CD4-positive, alpha-beta T cell (primary cell): ENCODE measurements around the gene CAPN2. TPM values are rescaled to one million over a fixed set of nuclear protein-coding genes. Genes with fewer than 3 reads are reported as not detected.
A peak's percentile ranks its signal among the peaks of the same experiment; 100 is the strongest.

ENCODE experiments used
- ATAC-seq: fragments of 200-7000 bp; cut with Tn5 transposase; one replicate; pipeline ENCODE4 v1.10.0; 2022; ENCODE audit warnings: mild to moderate bottlenecking; ENCODE audit not compliant: poor library complexity
- CTCF ChIA-PET: fragments of 350-600 bp; sonication (Branson Sonifier 250); formaldehyde crosslinking; loops from one replicate; lab custom pipeline; 2021; ENCODE audit warnings: antibody characterized with exemption, inconsistent platforms; lab: Charles Lee
- POLR2A ChIA-PET: fragments of 350-600 bp; sonication (Branson Sonifier 250); formaldehyde crosslinking; loops from one replicate; lab custom pipeline; 2021; ENCODE audit warnings: antibody characterized with exemption, inconsistent platforms; lab: Charles Lee
- DNase-seq, 14 experiments: peaks; one replicate each; pipeline ENCODE4 v3.0.0-alpha.2; 2013 to 2020; ENCODE audit warnings: mixed read lengths in 2 of 14
- H3K27ac ChIP-seq, 2 donors: one replicate each; pipeline versions ENCODE4 v1.5.1 to v1.7.0; 2013; ENCODE audit warnings: low read length in 2 of 2, low read depth in 1 of 2, mild to moderate bottlenecking in 1 of 2
- H3K27me3 ChIP-seq, 2 experiments: 1 replicate in 1 of 2; 2 replicates in 1 of 2; pipeline versions ENCODE4 v1.6.1 to v1.7.0; 2013; ENCODE audit warnings: low read length in 2 of 2, control low read depth in 1 of 2, mild to moderate bottlenecking in 1 of 2, moderate library complexity in 1 of 2; ENCODE audit not compliant: insufficient read depth in 2 of 2, control insufficient read depth in 1 of 2
- H3K36me3 ChIP-seq: one replicate; pipeline ENCODE4 v1.6.1; 2013; ENCODE audit warnings: low read length, control low read depth; ENCODE audit not compliant: insufficient read depth
- H3K4me1 ChIP-seq: one replicate; pipeline ENCODE4 v1.6.1; 2013; ENCODE audit warnings: low read length, control low read depth; ENCODE audit not compliant: insufficient read depth
- H3K4me3 ChIP-seq: one replicate; pipeline ENCODE4 v1.5.1; 2013; ENCODE audit warnings: mild to moderate bottlenecking, low read length, moderate library complexity
- H3K9me3 ChIP-seq, 2 experiments: 1 replicate in 1 of 2; 2 replicates in 1 of 2; pipeline versions ENCODE4 v1.6.1 to v1.7.0; 2013; ENCODE audit warnings: low read length in 2 of 2, mild to moderate bottlenecking in 2 of 2, control low read depth in 1 of 2, moderate library complexity in 1 of 2; ENCODE audit not compliant: control insufficient read depth in 1 of 2, insufficient read depth in 1 of 2
- H3K27ac Mint-ChIP-seq: one replicate; pipeline ENCODE4 v1.8.0; 2020; ENCODE audit warnings: mixed read lengths
- H3K27me3 Mint-ChIP-seq: one replicate; pipeline ENCODE4 v1.8.0; 2021; ENCODE audit warnings: mixed read lengths
- H3K36me3 Mint-ChIP-seq: one replicate; pipeline ENCODE4 v1.8.0; 2021; ENCODE audit warnings: low read depth, mixed read lengths
- H3K4me1 Mint-ChIP-seq: one replicate; pipeline ENCODE4 v1.8.0; 2021; ENCODE audit warnings: low read depth, mixed read lengths
- H3K4me3 Mint-ChIP-seq: one replicate; pipeline ENCODE4 v1.8.0; 2020; ENCODE audit warnings: mild to moderate bottlenecking, mixed read lengths
- H3K9me3 Mint-ChIP-seq: one replicate; pipeline ENCODE4 v1.8.0; 2020; ENCODE audit warnings: mixed read lengths
- intact Hi-C, 2 experiments: fragments of 100-400 bp; cut with DNase I in 1 of 2; cut with micrococcal nuclease in 1 of 2; formaldehyde crosslinking; loops; one replicate each; pipeline versions ENCODE4 v1.15.1 to v1.9.0; 2023 to 2025; cut with DNase I, micrococcal nuclease
- total RNA-seq, 174 experiments: library from RNA in 2 of 174; stranded (reverse) in 2 of 174; gene quantifications; one replicate each; pipeline ENCODE4 v1.2.3 and lab custom pipeline; 2021 to 2026
- TF ChIP-seq, protein P1 (sequence below): fragments of 200-600 bp; IDR thresholded peaks from one replicate; pipeline ENCODE4 v1.8.0; 2022; ENCODE audit warnings: antibody characterized with exemption, mild to moderate bottlenecking

CAPN2 gene
- total RNA-seq, 2 experiments from 2014 or later, result 110 to 114 TPM

DNA sequence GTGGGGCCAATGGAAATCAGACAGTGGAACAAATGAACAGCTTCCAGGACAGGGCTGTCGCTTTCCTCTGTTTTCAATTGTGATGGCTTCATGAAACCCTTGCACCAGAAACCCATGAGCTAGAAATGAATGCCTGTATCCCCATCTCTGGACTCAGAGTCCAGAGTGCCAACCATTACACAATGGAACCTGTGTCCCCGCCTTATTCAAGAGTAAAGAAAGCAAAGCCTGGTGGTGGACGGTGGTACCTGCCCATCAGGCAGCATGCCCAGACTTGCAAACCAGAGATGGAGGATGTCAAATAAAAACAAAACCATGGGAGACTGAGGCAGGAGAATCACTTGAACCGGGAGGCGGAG, 4.4 kb upstream of the CAPN2 start:
- Mint-ChIP-seq H3K27ac (no peak overlapping the region), H3K36me3 (no peaks in the 10 kb centered on the region), H3K9me3 (no peaks in the 10 kb centered on the region), H3K27me3 (no peaks in the 10 kb centered on the region), H3K4me1 (peaks cover 23% of the 10 kb centered on the region), H3K4me3 (no peak overlapping the region)
- Histone ChIP-seq H3K27me3 (no peaks in the 10 kb centered on the region), H3K27ac (no peak overlapping the region), H3K36me3 (no peaks in the 10 kb centered on the region), H3K9me3 (no peaks in the 10 kb centered on the region), H3K4me3 (no peak overlapping the region), H3K4me1 (peaks cover 20% of the 10 kb centered on the region)
- TF ChIP-seq, protein P1, sequence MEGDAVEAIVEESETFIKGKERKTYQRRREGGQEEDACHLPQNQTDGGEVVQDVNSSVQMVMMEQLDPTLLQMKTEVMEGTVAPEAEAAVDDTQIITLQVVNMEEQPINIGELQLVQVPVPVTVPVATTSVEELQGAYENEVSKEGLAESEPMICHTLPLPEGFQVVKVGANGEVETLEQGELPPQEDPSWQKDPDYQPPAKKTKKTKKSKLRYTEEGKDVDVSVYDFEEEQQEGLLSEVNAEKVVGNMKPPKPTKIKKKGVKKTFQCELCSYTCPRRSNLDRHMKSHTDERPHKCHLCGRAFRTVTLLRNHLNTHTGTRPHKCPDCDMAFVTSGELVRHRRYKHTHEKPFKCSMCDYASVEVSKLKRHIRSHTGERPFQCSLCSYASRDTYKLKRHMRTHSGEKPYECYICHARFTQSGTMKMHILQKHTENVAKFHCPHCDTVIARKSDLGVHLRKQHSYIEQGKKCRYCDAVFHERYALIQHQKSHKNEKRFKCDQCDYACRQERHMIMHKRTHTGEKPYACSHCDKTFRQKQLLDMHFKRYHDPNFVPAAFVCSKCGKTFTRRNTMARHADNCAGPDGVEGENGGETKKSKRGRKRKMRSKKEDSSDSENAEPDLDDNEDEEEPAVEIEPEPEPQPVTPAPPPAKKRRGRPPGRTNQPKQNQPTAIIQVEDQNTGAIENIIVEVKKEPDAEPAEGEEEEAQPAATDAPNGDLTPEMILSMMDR, result no peak
- intact Hi-C loops, result no loop called here
- DNase-seq (no peak), ATAC-seq (no peak)
- ChIA-PET POLR2A (interaction anchor here (1.2 to 1.8 kb wide), 2 partner anchors 19 to 41 kb away, joined by 3 to 5 read pairs; no protein-coding TSS in a partner anchor), CTCF (interaction anchor here (0.8 kb wide), 1 partner anchor 41 kb away, joined by 4 read pairs; no protein-coding TSS in a partner anchor)

DNA sequence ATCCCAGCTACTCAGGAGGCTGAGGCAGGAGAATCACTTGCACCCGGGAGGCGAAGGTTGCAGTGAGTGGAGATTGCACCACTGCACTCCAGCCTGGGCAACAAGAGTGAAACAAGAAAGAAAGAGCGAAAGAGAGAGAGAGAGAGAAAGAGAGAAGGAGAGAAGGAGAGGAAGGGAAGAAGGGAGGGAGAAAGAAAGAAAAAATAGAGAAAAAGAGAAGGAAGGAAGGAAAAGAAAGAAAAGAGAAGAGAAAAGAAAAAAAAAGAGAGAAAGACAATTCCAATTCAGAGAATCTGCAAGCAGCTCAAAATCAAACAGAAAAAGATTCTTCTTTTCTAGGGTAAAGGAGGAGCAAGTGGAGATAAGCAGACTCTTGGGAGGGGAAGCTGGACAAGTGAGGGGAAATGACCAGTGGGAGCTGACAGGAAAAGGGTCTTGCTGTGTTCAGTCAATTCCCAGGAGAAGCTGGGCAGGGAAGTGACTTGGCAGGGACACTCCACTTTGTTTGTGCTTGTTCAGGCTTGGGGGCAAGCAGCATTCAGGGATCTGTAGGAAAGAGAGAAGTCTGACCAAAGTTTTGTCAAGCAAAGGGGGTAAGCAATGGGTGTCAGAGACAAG, 3.6 kb upstream of the CAPN2 start:
- POLR2A ChIA-PET, result interaction anchor here (1.2 to 1.8 kb wide), 2 partner anchors 18 to 40 kb away, joined by 3 to 5 read pairs; no protein-coding TSS in a partner anchor
- CTCF ChIA-PET, result no interaction called here
- peak overlapping the region; percentile 36 for H3K27ac Mint-ChIP-seq

DNA sequence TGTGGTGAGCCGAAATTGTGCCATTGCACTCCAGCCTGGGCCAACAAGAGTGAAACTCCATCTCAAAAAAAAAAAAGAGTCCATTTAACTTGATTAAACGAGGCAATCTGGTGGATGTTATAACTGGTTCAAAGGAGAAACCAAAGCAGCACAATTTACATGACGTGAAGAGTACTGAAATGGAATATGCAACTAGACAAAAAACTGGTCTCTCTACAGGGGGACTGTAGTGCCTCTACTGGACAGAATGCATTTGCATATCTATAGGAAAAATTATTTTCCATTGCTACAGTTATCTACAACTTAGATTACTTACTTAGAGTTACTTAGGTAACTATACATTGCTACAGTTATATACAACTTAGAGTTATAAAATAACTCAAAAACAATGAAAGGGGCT, 2.7 kb upstream of the CAPN2 start:
- Histone ChIP-seq H3K4me3 (no peak overlapping the region), H3K36me3 (no peaks in the 10 kb centered on the region), H3K4me1 (peaks cover 36% of the 10 kb centered on the region), H3K27ac (no peak overlapping the region), H3K27me3 (no peaks in the 10 kb centered on the region), H3K9me3 (no peaks in the 10 kb centered on the region)
- no peak for ATAC-seq
- peak overlapping the region; percentile 66 for H3K4me3 Mint-ChIP-seq
- H3K36me3 Mint-ChIP-seq, result no peaks in the 10 kb centered on the region
- no peak for DNase-seq
- CTCF ChIA-PET, result no interaction called here
- POLR2A ChIA-PET, result interaction anchor here (0.6 kb wide), 1 partner anchor 39 kb away, joined by 3 read pairs; no protein-coding TSS in a partner anchor
- TF ChIP-seq, protein P1, result no peak
- H3K9me3 Mint-ChIP-seq, result no peaks in the 10 kb centered on the region
- peak overlapping the region; percentile 22 for H3K27ac Mint-ChIP-seq
- H3K4me1 Mint-ChIP-seq, result peaks cover 38% of the 10 kb centered on the region
- intact Hi-C loops, result no loop called here
- H3K27me3 Mint-ChIP-seq, result no peaks in the 10 kb centered on the region

More for the DNA sequence above, 3.6 kb upstream of the CAPN2 start:
- peak overlapping the region; percentile 68 for H3K4me3 Mint-ChIP-seq
- peaks cover 30% of the 10 kb centered on the region for H3K4me1 Mint-ChIP-seq
- intact Hi-C loops, result no loop called here
- no peaks in the 10 kb centered on the region for H3K27me3 Mint-ChIP-seq
- H3K9me3 Mint-ChIP-seq, result no peaks in the 10 kb centered on the region
- Histone ChIP-seq H3K27ac (no peak overlapping the region), H3K36me3 (no peaks in the 10 kb centered on the region), H3K4me3 (no peak overlapping the region), H3K4me1 (peaks cover 28% of the 10 kb centered on the region), H3K27me3 (no peaks in the 10 kb centered on the region), H3K9me3 (no peaks in the 10 kb centered on the region)
- TF ChIP-seq, protein P1, result no peak
- no peak for DNase-seq
- no peaks in the 10 kb centered on the region for H3K36me3 Mint-ChIP-seq
- no peak for ATAC-seq
